Mucosa of descending colon (tissue), 3 donors: ENCODE data around the gene MACROD1. TPM values are rescaled to one million over a fixed set of nuclear protein-coding genes. Genes with fewer than 3 reads are reported as not detected.

Experiments used
- ATAC-seq: fragments of 200-7000 bp; cut with Tn5 transposase; one replicate; pipeline ENCODE4 v1.9.1; 2020; ENCODE audit warnings: mild to moderate bottlenecking, moderate library complexity
- DNase-seq, 3 donors: peaks; one replicate each; pipeline ENCODE4 v3.0.0-alpha.2; 2020
- H3K36me3 ChIP-seq: fragments of 200-600 bp; one replicate; pipeline ENCODE4 v1.8.0; 2021; ENCODE audit warnings: low read depth, mild to moderate bottlenecking
- H3K4me1 ChIP-seq: fragments of 200-600 bp; one replicate; pipeline ENCODE4 v1.8.0; 2021; ENCODE audit warnings: low read depth, mild to moderate bottlenecking
- H3K4me3 ChIP-seq: fragments of 200-600 bp; one replicate; pipeline ENCODE4 v1.8.0; 2021; ENCODE audit warnings: mild to moderate bottlenecking
- H3K9me3 ChIP-seq: fragments of 200-600 bp; one replicate; pipeline ENCODE4 v1.8.0; 2021; ENCODE audit warnings: mild to moderate bottlenecking
- CTCF ChIP-seq: fragments of 200-600 bp; IDR thresholded peaks from one replicate; pipeline ENCODE4 v1.8.0; 2022; ENCODE audit warnings: antibody characterized with exemption, mild to moderate bottlenecking
- intact Hi-C, 2 donors: fragments of 100-400 bp; cut with DNase I in 1 of 2; cut with micrococcal nuclease in 1 of 2; formaldehyde crosslinking; loops; one replicate each; pipeline versions ENCODE4 v1.11.0 to v1.11.1; 2022; cut with DNase I, micrococcal nuclease
- total RNA-seq, 3 donors: library from RNA; stranded (reverse); fragmentation: NEBNext Ultra II Directional in 2 of 3; extraction: Animal tissue kit (Norgen Biotek cat#: 25700) in 2 of 3; gene quantifications; one replicate each; pipeline versions ENCODE4 v1.2.1 to v1.2.4, GENCODE V29; 2021 to 2023
- donor health status: DM: no; HTN: no; CAD: no; lungs with moderate emphysema.
- donor health status: DM: no; HTN: no; CAD: no.
- donor health status: DM: no; HTN: yes; CAD: no.

Gene MACROD1
- total RNA-seq, 3 donors from 2014 or later = 26.7 to 38.7 (median 38.1) TPM

DNA sequence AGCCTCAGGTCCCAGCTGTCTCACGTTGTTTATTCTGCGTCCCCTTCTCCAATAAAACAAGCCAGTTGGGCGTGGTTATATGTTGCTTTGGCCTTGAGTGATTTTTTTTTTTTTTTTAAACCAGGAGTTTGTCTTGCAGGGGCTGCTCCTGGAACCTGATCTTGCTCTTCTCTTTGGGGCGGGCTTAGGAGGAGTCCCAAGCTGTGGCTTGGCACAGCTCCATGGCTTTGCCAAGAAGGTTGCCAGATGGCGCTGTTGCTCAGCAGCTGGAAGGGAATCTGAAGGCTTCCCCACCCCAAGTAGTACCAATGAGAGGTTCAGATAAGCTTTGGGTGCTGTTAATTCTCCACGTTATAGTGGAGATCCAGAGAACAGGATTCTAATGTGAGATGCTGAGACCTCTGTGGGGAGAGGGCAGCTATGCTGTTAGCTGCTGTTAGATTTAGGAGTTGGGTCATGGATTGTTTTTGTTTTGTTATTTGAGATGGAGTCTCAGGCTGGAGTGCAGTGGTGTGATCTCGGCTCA is 38.6 kb upstream of the MACROD1 start:
- TF ChIP-seq CTCF = peak; percentile 59
- DNase-seq = peak; percentile 89 to 96 (median 93)
- intact Hi-C loops = loop anchor here in 1 of 2 donors (10.0 kb wide), 1 partner anchor 100 kb away; the partner anchor contains the start of genes CATSPERZ and ESRRA
- H3K9me3 ChIP-seq = no peaks in the 10 kb centered on the region
- ATAC-seq = peak; percentile 74
- no peak overlapping the region for H3K4me3 ChIP-seq
- H3K36me3 ChIP-seq = peaks cover 14% of the 10 kb centered on the region
- peaks cover 32% of the 10 kb centered on the region for H3K4me1 ChIP-seq

DNA sequence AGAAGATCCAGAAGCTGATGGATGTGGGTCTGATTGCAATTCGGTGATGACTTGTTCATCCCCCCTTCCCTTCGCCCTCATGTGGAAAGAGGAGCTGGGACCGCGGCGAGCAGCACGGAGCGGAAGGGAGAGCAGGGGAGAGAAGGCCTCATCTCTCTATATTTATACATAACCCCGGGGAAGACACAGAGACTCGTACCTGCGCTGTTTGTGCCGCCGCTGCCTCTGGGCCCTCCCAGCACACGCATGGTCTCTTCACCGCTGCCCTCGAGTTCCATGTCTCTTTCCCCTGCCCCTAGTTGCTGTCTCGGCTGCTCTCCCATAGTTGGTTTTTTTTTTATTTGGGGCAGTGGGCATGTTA is 38.1 kb upstream of the MACROD1 start:
- ATAC-seq (no peak), DNase-seq (peak in 1 of 3 donors; percentile 35)
- no peak for TF ChIP-seq CTCF
- H3K36me3 ChIP-seq = peaks cover 14% of the 10 kb centered on the region
- intact Hi-C loops = loop anchor here in 1 of 2 donors (10.0 kb wide), 1 partner anchor 101 kb away; the partner anchor contains the start of genes CATSPERZ and ESRRA
- H3K4me1 ChIP-seq = peaks cover 32% of the 10 kb centered on the region
- no peak overlapping the region for H3K4me3 ChIP-seq
- no peaks in the 10 kb centered on the region for H3K9me3 ChIP-seq

DNA sequence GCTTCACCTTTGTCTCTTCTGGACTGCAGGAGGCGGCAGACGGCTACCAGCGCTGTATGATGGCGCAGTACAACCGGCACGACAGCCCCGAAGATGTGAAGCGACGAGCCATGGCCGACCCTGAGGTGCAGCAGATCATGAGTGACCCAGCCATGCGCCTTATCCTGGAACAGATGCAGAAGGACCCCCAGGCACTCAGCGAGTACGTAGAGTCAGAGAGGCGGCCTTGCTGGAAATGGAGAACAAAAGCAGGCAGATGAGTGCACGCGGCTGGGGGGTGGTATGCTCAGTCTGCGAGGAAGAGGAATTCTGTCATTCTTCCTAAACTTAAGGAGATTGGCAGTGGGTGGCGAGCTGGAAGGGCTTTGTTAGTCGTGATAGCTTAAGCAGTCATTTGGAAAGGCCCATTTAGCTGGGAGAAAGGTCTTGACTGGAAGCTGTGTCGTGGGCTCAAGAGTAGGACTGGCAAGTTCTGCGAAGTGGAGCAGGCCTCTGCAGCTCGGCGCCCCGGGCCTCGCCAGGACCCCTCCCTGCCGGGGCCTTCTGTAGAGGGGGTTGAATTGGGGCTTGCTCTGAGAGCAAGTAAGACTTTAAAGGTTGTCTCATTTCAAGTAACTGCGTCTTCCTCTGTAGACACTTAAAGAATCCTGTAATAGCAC is 37.6 kb upstream of the MACROD1 start:
- intact Hi-C loops = loop anchor here in 1 of 2 donors (10.0 kb wide), 1 partner anchor 101 kb away; the partner anchor contains the start of genes CATSPERZ and ESRRA
- Histone ChIP-seq H3K4me1 (peaks cover 32% of the 10 kb centered on the region), H3K36me3 (peaks cover 14% of the 10 kb centered on the region), H3K4me3 (no peak overlapping the region), H3K9me3 (no peaks in the 10 kb centered on the region)
- DNase-seq (no peak), ATAC-seq (no peak)
- no peak for TF ChIP-seq CTCF

- ATAC-seq (no peak), DNase-seq (no peak)
- H3K4me1 ChIP-seq = peaks cover 29% of the 10 kb centered on the region
- H3K36me3 ChIP-seq = peaks cover 14% of the 10 kb centered on the region
- intact Hi-C loops = loop anchor here in 1 of 2 donors (10.0 kb wide), 1 partner anchor 102 kb away; the partner anchor contains the start of genes CATSPERZ and ESRRA
- no peak for TF ChIP-seq CTCF
- H3K4me3 ChIP-seq = no peak overlapping the region
- no peaks in the 10 kb centered on the region for H3K9me3 ChIP-seq
These were observed 37.1 kb upstream of the MACROD1 start for GRCh38 chr11:64202992-64203391.

DNA sequence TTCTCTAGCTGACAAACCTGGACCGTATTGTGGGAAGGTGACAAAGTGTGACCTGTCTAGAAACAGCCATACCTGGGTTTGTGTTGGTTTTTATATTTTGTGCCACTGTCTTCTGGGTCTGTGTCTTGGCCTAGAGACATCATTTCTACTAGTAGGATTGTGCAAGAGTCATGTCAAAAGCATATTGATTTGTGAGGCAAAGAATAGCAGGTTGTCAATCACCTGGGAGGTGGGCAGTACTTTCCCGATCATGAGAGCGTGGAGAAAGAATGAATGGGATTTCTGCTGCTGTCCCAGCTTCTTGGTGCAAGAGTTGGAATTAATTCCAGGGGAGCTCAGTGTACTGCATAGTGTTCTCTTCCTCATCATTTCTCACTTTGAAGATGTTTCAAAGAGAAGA is 35.6 kb upstream of the MACROD1 start:
- TF ChIP-seq CTCF = no peak
- DNase-seq (no peak), ATAC-seq (no peak)
- no peaks in the 10 kb centered on the region for H3K9me3 ChIP-seq
- intact Hi-C loops = loop anchor here in 1 of 2 donors (10.0 kb wide), 1 partner anchor 103 kb away; the partner anchor contains the start of genes CATSPERZ and ESRRA
- peaks cover 14% of the 10 kb centered on the region for H3K36me3 ChIP-seq
- H3K4me3 ChIP-seq = no peak overlapping the region
- peaks cover 24% of the 10 kb centered on the region for H3K4me1 ChIP-seq
